AG09319 (cell line): ENCODE data around the gene RTN1.

ENCODE experiments used
- DNase-seq: peaks from one replicate; pipeline ENCODE4 v3.0.0-alpha.2; 2010; ENCODE audit warnings: low read depth; ENCODE audit errors: extremely low read depth
- TF ChIP-seq, protein P1 (sequence below): IDR thresholded peaks from 2 replicates; pipeline ENCODE4 v1.5.1; 2011; ENCODE audit warnings: low read depth, mild to moderate bottlenecking, inconsistent platforms, low read length, moderate library complexity

Gene RTN1

DNA sequence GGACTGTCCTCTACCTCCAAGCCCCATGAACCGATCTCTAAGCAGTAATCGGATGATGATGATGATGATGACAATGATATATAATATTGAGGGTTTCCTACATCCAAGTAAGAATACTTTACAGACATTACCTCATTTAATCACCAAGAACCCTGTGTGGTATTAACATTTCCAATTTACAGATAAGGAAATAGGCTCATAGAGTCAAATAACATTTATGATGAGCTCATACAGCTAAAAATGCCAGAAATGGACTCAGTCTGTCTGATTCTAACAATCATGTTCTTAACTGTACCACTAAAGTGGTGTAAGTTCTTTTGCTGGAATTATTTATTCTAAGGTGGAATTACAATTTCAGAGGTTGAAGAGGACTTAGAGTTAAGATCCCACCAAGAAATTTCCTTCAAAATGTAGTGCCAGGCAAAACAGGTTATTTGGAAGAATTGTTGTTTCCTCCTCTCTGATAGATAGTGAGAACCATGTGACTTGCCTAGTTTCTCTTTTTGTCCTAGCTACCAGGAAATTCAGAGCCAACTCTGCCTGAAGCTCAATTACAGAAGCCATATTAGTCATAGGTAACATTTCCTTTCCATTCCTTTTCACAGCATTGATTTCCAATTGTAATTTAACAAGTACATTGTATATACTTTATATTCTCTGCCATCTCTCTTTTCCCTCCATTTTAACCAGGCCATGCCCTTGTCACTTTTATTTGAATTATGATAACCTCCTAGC, 270.2 kb downstream of the RTN1 start:
- DNase-seq = no peak
- TF ChIP-seq, protein P1, sequence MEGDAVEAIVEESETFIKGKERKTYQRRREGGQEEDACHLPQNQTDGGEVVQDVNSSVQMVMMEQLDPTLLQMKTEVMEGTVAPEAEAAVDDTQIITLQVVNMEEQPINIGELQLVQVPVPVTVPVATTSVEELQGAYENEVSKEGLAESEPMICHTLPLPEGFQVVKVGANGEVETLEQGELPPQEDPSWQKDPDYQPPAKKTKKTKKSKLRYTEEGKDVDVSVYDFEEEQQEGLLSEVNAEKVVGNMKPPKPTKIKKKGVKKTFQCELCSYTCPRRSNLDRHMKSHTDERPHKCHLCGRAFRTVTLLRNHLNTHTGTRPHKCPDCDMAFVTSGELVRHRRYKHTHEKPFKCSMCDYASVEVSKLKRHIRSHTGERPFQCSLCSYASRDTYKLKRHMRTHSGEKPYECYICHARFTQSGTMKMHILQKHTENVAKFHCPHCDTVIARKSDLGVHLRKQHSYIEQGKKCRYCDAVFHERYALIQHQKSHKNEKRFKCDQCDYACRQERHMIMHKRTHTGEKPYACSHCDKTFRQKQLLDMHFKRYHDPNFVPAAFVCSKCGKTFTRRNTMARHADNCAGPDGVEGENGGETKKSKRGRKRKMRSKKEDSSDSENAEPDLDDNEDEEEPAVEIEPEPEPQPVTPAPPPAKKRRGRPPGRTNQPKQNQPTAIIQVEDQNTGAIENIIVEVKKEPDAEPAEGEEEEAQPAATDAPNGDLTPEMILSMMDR = no peak

DNA sequence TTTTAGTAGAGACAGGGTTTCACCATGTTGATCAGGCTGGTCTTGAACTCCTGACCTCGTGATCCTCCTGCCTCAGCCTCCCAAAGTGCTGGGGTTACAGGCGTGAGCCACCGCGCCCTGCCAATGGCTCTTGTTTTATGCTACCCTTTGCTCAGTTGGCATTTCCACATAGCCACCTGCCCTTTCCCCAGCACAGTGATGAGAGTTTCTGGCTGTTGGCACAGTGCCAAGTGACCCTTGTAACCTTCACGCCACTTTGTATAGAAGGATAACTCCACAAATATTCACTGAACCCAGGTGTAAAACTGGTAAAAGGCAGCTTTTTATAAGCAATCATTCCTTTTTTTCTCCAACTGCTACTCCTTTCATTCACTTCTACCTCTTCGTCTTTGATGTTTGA, 275.5 kb downstream of the RTN1 start:
- TF ChIP-seq, protein P1 = no peak
- DNase-seq = no peak

DNA sequence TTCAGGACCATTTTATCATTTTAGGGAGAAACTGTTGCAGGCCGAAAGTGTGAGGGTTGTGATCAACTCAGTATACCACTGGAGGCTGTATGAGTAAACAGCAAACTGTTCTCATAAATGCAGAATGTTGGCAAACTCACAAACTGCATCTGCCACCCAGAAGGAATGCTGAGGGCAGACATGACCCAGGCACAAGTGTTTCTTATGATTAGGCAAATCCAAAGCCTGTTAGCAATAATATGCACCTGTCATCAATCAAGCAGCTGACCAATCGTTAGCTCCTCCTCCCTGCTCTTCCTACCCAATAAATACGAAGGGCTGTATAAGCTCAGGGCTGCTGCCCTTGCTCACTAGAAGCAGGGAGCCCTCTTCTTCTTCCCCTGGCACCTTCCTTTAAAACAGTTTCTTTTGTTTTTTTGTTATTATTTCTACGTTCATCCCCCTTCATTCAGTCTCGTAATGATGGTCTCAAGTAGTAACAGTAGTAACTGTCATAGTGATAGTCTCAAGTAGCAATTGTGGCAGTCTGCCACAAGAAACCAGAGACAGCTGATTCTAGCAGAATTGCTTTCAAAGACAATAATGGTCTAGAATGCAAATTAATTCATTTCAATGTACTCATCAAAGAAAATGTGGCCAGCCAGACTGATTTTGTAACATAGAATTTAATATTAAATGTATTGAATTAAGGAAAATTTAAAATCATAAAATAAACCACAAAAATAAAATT, 278.8 kb downstream of the RTN1 start:
- DNase-seq = no peak
- TF ChIP-seq, protein P1 = no peak

DNA sequence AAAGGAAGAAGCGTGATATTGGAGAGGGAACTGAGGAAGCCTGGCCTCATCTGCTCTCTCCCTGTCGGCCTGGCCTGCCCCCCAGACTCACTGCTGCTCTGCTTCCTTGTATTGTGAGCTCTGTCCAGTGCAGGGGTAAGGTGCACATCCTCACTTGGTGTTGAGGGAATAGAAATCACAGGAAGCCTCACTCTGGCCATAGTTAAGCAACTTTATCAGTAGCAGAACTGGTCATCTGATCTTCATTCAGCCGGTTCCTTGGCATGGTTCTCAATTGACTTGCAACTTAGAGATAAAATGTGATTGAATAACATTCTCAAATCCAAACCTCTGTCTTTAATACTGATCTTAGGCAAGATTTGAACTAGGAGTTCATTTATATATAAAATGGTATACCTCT, 282.5 kb downstream of the RTN1 start:
- DNase-seq = no peak
- TF ChIP-seq, protein P1 = no peak

DNA sequence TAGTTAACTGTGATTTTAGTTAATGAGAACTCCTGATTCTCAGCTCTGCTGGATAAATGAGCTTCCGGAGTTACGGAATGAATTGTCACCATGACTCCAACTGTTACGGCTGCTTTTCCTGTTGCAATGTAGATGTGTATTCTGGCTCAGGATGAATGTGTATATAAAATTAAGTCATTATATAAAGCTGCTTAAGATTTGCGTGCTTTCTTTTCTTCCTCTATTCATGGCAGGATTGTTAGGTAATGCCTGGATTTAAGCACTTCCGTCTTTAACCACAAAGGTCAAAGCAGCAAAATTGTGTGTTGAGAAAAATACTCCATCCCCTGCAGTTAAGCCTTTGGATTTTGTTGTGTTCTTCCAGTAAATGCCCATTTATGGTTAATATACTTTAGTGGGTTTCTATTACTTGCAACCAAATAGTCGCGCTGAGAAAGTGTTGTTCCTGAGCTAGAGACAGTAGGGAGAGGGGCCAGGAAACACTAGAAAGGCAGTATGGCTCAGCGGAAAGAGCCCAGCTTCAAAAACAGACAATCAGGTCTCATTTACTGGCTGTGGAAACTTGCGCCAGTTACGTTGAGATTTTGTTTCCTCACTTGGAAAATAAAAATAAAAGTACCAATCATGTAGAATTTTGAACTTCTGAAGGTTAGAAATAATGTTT, 284.6 kb downstream of the RTN1 start:
- TF ChIP-seq, protein P1 = no peak
- DNase-seq = no peak

DNA sequence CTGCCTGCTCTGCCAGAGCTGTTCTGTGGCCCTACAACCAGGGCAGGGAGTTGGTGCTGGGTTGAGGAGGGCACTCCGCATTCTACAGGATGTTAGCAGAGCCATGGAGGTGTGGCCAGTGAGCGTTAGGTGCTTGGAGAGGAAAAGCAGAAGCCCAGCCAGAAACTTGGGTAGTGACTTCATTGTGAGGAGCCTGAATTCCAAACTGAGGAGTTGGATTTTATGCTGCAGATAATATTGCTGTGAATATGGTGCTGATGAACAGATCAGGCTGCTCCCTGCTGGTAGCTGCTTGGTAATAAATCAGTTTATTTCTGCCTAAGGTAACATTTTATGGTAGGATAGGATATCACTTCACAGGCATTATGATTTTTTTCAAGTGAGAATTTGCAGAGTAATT, 286.8 kb downstream of the RTN1 start:
- TF ChIP-seq, protein P1 = no peak; the same call in 1 of the 2 replicates
- no peak for DNase-seq
